GM12872 (cell line): ENCODE data around the gene ZSCAN21.

ENCODE experiments used
- TF ChIP-seq, protein P1 (sequence below): IDR thresholded peaks from 3 replicates; pipeline ENCODE4 v1.5.1; 2011; ENCODE audit warnings: low read depth, mild to moderate bottlenecking, low read length, moderate library complexity; ENCODE audit not compliant: insufficient read depth

The ZSCAN21 gene

DNA sequence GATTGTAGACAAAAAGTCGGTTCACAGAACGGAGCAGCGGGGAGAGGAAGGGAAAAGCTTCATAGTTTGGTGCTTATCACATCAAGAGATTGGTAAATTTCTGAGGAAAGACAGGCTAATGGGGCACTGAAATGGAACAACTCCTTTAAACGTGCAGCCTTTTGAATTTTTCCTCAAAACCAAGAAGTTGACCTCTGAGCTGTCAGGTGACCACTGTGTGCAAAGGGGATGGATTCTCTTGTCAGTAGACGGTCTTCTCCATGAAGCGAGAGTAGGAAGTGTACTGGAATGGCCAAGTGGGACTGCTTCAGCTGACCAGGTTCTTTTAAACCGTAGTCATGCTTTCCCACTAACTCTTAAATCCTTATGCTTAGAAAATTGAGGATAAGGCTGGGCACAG, 11.2 kb upstream of the ZSCAN21 start:
- TF ChIP-seq, protein P1, sequence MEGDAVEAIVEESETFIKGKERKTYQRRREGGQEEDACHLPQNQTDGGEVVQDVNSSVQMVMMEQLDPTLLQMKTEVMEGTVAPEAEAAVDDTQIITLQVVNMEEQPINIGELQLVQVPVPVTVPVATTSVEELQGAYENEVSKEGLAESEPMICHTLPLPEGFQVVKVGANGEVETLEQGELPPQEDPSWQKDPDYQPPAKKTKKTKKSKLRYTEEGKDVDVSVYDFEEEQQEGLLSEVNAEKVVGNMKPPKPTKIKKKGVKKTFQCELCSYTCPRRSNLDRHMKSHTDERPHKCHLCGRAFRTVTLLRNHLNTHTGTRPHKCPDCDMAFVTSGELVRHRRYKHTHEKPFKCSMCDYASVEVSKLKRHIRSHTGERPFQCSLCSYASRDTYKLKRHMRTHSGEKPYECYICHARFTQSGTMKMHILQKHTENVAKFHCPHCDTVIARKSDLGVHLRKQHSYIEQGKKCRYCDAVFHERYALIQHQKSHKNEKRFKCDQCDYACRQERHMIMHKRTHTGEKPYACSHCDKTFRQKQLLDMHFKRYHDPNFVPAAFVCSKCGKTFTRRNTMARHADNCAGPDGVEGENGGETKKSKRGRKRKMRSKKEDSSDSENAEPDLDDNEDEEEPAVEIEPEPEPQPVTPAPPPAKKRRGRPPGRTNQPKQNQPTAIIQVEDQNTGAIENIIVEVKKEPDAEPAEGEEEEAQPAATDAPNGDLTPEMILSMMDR = no peak

DNA sequence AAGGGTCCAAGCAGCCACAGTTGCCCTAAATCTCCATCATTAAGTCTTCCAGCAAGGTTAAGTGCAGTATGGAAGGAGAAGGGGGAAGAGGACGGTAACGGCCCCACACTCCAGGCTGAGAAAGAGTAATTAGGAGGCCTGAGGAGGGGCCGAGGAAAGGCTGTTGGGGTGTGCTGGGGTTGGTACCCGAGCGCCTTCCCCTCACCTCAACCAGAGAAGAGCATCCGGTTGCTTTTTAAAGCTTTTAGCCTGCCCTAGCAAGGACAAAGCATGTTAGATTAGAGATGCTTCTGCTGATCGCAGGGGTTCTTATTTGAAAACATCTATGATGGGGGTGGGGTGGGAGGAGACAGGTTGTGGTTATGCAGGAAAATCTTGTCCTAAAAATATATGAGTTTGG, 9.0 kb upstream of the ZSCAN21 start:
- TF ChIP-seq, protein P1 = no peak

DNA sequence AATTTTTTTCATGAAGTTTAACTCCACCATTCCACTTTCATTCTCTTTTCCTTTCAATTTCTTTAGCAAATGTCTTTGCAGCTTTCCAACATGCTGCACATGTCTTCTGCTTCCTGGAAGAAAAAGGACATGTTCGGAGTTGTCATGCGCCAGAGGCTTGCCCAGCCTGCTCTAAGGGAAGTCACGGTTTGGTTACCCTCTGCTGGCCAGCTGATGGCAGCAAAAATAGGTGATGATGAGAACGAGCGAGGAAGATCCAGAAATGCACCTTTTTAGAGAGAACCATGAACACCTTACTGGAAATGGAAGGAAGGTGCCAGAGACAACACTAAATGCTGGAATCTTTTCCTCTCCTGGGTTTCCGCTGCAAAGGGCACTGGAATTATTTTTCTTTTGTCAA, 4.9 kb upstream of the ZSCAN21 start:
- TF ChIP-seq, protein P1 = peak; percentile 44; the same call in 1 of the 3 replicates

DNA sequence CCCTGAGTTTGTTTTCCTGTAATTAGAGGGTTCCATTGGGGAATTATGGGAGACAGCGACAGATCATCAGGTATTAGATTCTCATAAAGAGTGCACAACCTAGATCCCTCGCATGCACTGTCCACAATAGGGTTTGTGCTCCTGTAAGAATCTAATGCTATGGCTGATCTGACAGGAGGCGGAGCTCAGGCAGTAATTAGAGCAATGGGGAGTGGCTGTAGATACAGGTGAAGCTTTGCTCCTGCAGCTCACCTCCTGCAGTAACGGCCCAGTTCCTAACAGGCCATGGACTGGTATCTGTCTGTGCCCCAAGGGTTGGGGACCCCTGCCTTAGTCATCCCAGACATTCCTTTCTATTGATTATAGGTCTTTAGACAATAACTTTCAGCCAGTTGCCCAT, 894 bp upstream of the ZSCAN21 start:
- TF ChIP-seq, protein P1 = no peak

DNA sequence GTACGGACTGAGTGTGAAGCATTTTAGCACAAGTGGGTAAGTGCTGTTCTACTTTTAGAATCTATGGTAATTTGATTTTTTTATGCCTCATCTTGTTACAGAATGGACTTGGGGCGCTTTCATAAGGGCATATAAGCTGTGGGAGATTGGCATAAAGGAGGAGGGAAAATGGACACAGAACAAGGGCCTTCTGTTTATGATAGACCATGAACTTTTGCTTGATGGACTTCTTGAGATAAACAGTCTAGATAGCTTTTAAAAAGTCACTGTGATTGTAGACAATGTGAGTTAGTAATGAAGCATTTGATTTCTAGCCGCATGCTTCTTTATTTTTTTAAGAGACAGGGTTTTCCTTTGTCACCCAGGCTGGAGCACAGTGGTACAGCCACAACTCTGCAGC, 2.0 kb downstream of the ZSCAN21 start:
- TF ChIP-seq, protein P1 = no peak

DNA sequence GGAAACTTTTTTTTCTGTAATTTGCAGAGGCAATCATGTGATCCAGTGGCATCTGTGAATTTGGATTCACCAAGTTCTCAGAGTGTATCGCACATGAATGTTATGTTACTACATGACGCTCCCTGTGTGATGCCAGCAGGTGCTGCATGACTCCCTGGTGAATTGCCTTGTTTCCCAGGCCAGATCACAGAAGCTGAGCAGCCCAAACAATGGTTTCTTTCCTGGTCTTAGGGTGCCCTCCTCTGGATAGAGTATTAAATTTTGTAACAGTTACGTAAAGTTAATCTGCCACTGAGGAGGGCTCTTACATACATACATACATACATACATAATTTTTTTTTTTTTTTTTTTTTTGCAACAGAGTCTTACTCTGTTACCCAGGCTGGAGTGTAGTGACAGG, 3.6 kb downstream of the ZSCAN21 start:
- TF ChIP-seq, protein P1 = no peak

DNA sequence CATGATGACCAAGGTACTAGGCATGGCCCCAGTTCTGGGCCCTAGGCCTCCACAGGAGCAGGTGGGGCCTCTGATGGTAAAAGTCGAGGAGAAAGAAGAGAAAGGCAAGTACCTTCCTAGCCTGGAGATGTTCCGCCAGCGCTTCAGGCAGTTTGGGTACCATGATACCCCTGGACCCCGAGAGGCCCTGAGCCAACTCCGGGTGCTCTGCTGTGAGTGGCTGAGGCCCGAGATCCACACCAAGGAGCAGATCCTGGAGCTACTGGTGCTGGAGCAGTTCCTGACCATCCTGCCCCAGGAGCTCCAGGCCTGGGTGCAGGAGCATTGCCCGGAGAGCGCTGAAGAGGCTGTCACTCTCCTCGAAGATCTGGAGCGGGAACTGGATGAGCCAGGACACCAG, 7.4 kb downstream of the ZSCAN21 start:
- TF ChIP-seq, protein P1 = no peak
